Gastroesophageal sphincter (tissue), 4 donors: ENCODE results near the gene ZNF248. TPM values are rescaled to one million over a fixed set of nuclear protein-coding genes. Genes with fewer than 3 reads are reported as not detected.
A peak's percentile ranks its signal among the peaks of the same experiment; 100 is the strongest.
"Not testable (repeated sequence)": the region's sequence is repeated elsewhere in the genome, so short reads cannot be mapped to it uniquely, and the experiment has no call there.

ENCODE experiments used
- ATAC-seq: fragments of 150-250 bp; one replicate; pipeline ENCODE4 v1.9.1; 2016; ENCODE audit warnings: mild to moderate bottlenecking, moderate library complexity
- H3K27ac ChIP-seq, 4 donors: fragments of 200-600 bp; sonication (generic) in 3 of 4; 1 replicate in 3 of 4; 2 replicates in 1 of 4; pipeline ENCODE4 v1.5.1; 2016 to 2019
- H3K27me3 ChIP-seq: fragments of 200-600 bp; sonication (generic); one replicate; pipeline ENCODE4 v1.5.1; 2019
- H3K36me3 ChIP-seq, 2 donors: fragments of 200-600 bp; sonication (generic); one replicate each; pipeline ENCODE4 v1.5.1; 2019; ENCODE audit warnings: control low read depth in 1 of 2
- H3K4me1 ChIP-seq, 3 donors: fragments of 200-600 bp; sonication (generic); 1 replicate in 2 of 3; 2 replicates in 1 of 3; pipeline ENCODE4 v1.5.1; 2016 to 2019; ENCODE audit warnings: control low read depth in 2 of 3
- H3K4me3 ChIP-seq, 2 donors: fragments of 200-600 bp; sonication (generic); one replicate each; pipeline ENCODE4 v1.5.1; 2019; ENCODE audit warnings: mild to moderate bottlenecking in 1 of 2, moderate library complexity in 1 of 2
- H3K9me3 ChIP-seq, 3 donors: fragments of 200-600 bp; sonication (generic); one replicate each; pipeline ENCODE4 v1.5.1; 2017 to 2019; ENCODE audit warnings: control low read depth in 2 of 3
- CTCF ChIP-seq, 4 experiments: fragments of 200-600 bp in 2 of 4; fragments of 450-650 bp in 2 of 4; sonication (generic) in 1 of 4; IDR thresholded peaks; one replicate each; pipeline ENCODE4 v1.5.1; 2017 to 2019; ENCODE audit warnings: antibody characterized with exemption in 4 of 4, mild to moderate bottlenecking in 2 of 4, moderate library complexity in 2 of 4
- EP300 ChIP-seq: sonication (generic); formaldehyde crosslinking; IDR thresholded peaks from one replicate; pipeline ENCODE4 v1.6.1; 2017; ENCODE audit warnings: antibody characterized with exemption, mild to moderate bottlenecking
- POLR2A ChIP-seq, 2 donors: fragments of 450-650 bp; IDR thresholded peaks; one replicate each; pipeline ENCODE4 v1.6.1; 2017; ENCODE audit warnings: antibody characterized with exemption in 2 of 2, mild to moderate bottlenecking in 2 of 2, moderate library complexity in 1 of 2
- POLR2AphosphoS5 ChIP-seq: sonication (generic); formaldehyde crosslinking; IDR thresholded peaks from one replicate; pipeline ENCODE4 v1.6.1; 2017; ENCODE audit warnings: antibody characterized with exemption
- WGBS, 2 donors: methylation state at CpG; one replicate each; pipeline ENCODE4 v1.1.5; 2018; ENCODE audit warnings: low coverage in 1 of 2; 5-methylcytosine and 5-hydroxymethylcytosine counted together
- total RNA-seq, 4 donors: library from RNA; depleted of rRNA; stranded (reverse); fragments of >200 nt; gene quantifications; one replicate each; pipeline ENCODE4 v1.1.0, GENCODE V29; 2016

ZNF248 gene
- total RNA-seq, 4 donors from 2014 or later, result 15.9 to 28.9 (median 22.2) TPM

DNA sequence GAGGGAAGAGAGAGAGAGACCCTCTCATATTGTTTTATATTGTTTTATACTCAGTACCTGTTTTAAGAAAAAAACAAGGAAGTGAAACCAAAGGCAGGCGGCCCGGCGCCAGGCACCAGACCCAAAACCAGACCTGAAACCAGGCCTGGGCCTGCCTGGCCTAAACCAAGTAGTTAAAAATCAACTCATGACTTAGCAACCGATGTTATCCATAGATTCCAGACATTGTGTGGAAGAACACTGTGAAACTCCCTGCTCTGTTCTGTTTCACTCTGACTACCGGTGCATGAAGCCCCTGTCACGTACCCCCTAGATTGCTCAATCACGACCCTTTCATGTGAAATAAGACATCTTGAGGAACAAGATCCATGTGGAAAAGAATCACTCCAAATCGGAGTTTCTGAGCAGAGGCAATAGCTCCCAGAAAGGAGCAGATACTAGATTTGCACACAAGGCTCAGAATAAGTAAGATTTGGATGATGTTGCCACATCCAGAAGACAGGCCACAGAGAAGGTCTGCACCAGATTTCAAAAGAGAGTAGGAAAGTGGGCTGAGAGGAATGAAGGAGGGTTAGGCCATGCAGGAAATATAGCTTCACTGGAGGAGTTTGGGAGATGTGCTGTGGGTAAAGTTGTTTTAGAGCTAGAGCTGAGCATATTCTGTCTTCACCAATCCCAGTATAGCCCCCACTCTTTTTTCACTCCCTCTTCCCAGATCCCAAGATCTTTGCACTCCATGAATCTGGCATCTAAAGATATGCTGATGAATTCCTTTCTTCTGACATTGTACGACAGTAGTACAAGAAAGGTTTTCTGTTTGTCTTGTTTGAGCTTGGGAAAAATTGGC lies 8.8 kb upstream of the ZNF248 start:
- Histone ChIP-seq H3K36me3 (no peaks in the 10 kb centered on the region), H3K9me3 (no peaks in the 10 kb centered on the region), H3K27me3 (no peaks in the 10 kb centered on the region), H3K27ac (no peak overlapping the region), H3K4me3 (no peak overlapping the region), H3K4me1 (no peaks in the 10 kb centered on the region)
- WGBS, 2 donors, result 78 to 81% methylated on average over 9 of the region's 9 CpGs
- ATAC-seq, result no peak
- TF ChIP-seq EP300 (no peak), POLR2A (IDR thresholded peaks at IDR 0.05) (no peak), CTCF (IDR thresholded peaks at IDR 0.05) (no peak), POLR2AphosphoS5 (no peak)

DNA sequence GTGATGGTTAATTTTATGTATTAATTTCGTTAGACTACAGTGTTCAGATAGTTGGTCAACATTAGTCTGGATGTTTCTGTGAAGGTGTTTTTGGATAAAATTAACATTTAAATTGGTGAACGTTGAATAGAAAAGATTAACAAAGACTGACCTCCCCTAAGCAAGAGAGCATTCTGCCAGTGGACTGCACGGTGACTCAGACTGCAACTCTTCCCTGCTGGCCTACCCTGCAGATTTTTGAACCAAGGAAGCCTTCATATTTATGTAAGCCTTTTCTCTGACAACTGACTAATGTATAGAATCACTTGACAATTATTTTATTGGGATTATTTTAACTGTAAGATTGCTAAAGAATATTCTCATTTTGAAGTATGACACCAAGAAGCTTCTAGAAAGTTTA lies 7.9 kb upstream of the ZNF248 start:
- H3K36me3 ChIP-seq, result no peaks in the 10 kb centered on the region
- H3K9me3 ChIP-seq, result no peaks in the 10 kb centered on the region
- no peak overlapping the region for H3K4me3 ChIP-seq
- no peaks in the 10 kb centered on the region for H3K27me3 ChIP-seq
- H3K27ac ChIP-seq, result no peak overlapping the region
- no peak for ATAC-seq
- 61 to 64% methylated on average over 2 to 3 of the region's 3 CpGs for WGBS, 2 donors
- no peaks in the 10 kb centered on the region for H3K4me1 ChIP-seq
- TF ChIP-seq CTCF (IDR thresholded peaks at IDR 0.05) (no peak), POLR2AphosphoS5 (no peak), POLR2A (IDR thresholded peaks at IDR 0.05) (no peak), EP300 (no peak)

DNA sequence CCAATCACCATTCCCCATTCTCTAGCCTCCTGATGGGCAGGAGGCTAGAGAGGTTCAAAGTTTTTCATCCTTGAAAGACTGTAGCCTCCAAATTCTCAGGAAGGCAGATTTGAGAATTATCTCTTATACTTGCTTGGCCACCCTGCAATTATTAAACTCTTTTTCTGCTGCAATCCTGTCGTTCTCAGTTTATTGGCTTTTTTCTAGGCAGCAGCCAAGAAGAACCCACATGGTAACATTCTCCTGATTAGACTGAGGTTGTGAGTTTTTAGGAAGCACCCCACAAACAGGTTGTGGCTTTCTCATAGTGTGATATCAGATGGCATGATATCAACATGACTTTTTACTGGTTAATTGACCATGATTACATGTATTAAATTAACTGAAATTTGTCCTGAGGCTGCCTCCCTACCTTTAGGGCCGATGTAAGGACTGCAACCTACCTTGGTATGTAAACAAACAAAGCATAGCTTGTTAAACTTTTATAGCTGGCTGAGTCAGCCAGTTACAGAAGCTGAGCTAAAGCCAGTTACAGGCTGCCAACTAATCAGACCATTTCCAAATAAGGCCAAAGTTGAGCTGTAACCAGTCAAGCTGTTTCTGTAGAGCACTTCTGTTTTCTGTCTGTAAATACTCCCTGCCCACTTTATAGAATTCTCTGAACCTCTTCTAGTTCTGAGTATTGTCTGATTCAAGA lies 3.2 kb upstream of the ZNF248 start:
- no peaks in the 10 kb centered on the region for H3K36me3 ChIP-seq
- ATAC-seq, result no peak
- 34 to 58% methylated on average over 2 of the region's 2 CpGs for WGBS, 2 donors
- H3K27ac ChIP-seq, result peak overlapping the region; percentile 57 to 100 (median 80)
- H3K4me1 ChIP-seq, result peaks cover 0 to 26% (median 0%) of the 10 kb centered on the region in 3 donors
- H3K9me3 ChIP-seq, result no peaks in the 10 kb centered on the region
- H3K4me3 ChIP-seq, result no peak overlapping the region
- TF ChIP-seq POLR2A (IDR thresholded peaks at IDR 0.05) (no peak), CTCF (IDR thresholded peaks at IDR 0.05) (no peak), EP300 (no peak), POLR2AphosphoS5 (no peak)
- no peaks in the 10 kb centered on the region for H3K27me3 ChIP-seq

- WGBS, 2 donors, result 96 to 97% methylated on average over 5 to 16 of the region's 16 CpGs
- peaks cover 0 to 40% (median 0%) of the 10 kb centered on the region in 3 donors for H3K4me1 ChIP-seq
- H3K4me3 ChIP-seq, H3K27me3 ChIP-seq, H3K9me3 ChIP-seq, H3K36me3 ChIP-seq, ATAC-seq: not testable (repeated sequence)
- H3K27ac ChIP-seq, result peak overlapping the region in 3 of 4 donors; percentile 62 to 100 (median 99)
Measured at GRCh38 chr10:37859270-37859669, 1.9 kb upstream of the ZNF248 start.

DNA sequence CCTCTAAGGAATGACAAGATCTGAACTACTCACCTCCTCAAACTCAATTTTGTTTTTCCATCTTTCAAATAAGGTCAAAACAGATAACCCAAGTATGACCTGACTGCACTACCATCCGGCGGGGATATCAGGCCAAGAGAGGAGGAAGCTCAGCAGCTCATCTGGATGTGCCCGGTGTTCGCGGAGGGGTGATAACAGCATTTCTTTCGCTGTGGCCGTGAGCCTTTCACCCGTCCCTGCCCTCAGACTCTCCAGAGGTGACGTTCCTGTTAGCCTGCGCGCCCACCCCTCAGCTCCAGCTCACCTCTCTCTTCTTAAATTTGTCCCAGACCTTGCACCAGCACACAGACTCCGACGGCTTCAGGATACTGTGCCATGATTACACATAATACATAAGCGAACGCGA lies 526 bp downstream of the ZNF248 start:
- Histone ChIP-seq H3K36me3 (peaks cover 0 to 16% of the 10 kb centered on the region in 2 donors), H3K27me3 (no peaks in the 10 kb centered on the region), H3K9me3 (no peaks in the 10 kb centered on the region), H3K4me1 (peaks cover 0 to 44% (median 0%) of the 10 kb centered on the region in 3 donors), H3K27ac (peak overlapping the region; percentile 99 to 100 (median 99)), H3K4me3 (peak overlapping the region; percentile 87 to 95)
- 0 to 1% methylated on average over 6 to 16 of the region's 16 CpGs for WGBS, 2 donors
- no peak for TF ChIP-seq POLR2AphosphoS5
- no peak for TF ChIP-seq EP300
- no peak for TF ChIP-seq POLR2A (IDR thresholded peaks at IDR 0.05)
- no peak for TF ChIP-seq CTCF (IDR thresholded peaks at IDR 0.05)
- ATAC-seq, result no peak
